ENCODE measurements around the gene ST8SIA4. TPM values are rescaled to one million over a fixed set of nuclear protein-coding genes. Genes with fewer than 3 reads are reported as not detected.
A peak's percentile ranks its signal among the peaks of the same experiment; 100 is the strongest.

The ST8SIA4 gene
- total RNA-seq, 1 experiment from 2014 or later: not detected

GRCh38 chr5:100772006-100772405, 131.1 kb downstream of the ST8SIA4 start:
- H2BK15ac ChIP-seq (ENCODE audit: low read depth, low read length): no peak overlapping the region
- no peak overlapping the region for H3K9ac ChIP-seq (ENCODE audit: extremely low read depth, insufficient read length, low read length)
- no peak overlapping the region for H3T11ph ChIP-seq (ENCODE audit: low read length)
- no peaks in the 10 kb centered on the region for H3K4me1 ChIP-seq (ENCODE audit: insufficient read depth, low read length)
- TF ChIP-seq, protein P1, sequence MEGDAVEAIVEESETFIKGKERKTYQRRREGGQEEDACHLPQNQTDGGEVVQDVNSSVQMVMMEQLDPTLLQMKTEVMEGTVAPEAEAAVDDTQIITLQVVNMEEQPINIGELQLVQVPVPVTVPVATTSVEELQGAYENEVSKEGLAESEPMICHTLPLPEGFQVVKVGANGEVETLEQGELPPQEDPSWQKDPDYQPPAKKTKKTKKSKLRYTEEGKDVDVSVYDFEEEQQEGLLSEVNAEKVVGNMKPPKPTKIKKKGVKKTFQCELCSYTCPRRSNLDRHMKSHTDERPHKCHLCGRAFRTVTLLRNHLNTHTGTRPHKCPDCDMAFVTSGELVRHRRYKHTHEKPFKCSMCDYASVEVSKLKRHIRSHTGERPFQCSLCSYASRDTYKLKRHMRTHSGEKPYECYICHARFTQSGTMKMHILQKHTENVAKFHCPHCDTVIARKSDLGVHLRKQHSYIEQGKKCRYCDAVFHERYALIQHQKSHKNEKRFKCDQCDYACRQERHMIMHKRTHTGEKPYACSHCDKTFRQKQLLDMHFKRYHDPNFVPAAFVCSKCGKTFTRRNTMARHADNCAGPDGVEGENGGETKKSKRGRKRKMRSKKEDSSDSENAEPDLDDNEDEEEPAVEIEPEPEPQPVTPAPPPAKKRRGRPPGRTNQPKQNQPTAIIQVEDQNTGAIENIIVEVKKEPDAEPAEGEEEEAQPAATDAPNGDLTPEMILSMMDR (conservative IDR thresholded peaks at IDR 0.05): no peak
- no peak overlapping the region for H3K56ac ChIP-seq (ENCODE audit: insufficient read length, low read depth, low read length)
- peaks cover 21 to 26% of the 10 kb centered on the region in 2 experiments for H3K4me1 Mint-ChIP-seq
- no peak for DNase-seq
- H3K4me2 ChIP-seq (ENCODE audit: insufficient read depth, insufficient read length, low read length): no peak overlapping the region
- no peak overlapping the region for H2BK5ac ChIP-seq (ENCODE audit: insufficient read length, low read length)
- H2BK12ac ChIP-seq (ENCODE audit: insufficient read length, low read depth, low read length): no peak overlapping the region
- H3K18ac ChIP-seq (ENCODE audit: insufficient read length, low read depth, low read length): no peak overlapping the region
- no peak overlapping the region for H3K14ac ChIP-seq (ENCODE audit: insufficient read depth, low read length)
- H3K79me1 ChIP-seq (ENCODE audit: insufficient read depth, low read depth, low read length, poor library complexity, severe bottlenecking): no peaks in the 10 kb centered on the region
- no peaks in the 10 kb centered on the region for H3K23me2 ChIP-seq (ENCODE audit: insufficient read length, low read depth, low read length, poor library complexity, severe bottlenecking)
- no peaks in the 10 kb centered on the region; the same call in 1 of the 2 replicates for H3K27me3 Mint-ChIP-seq (ENCODE audit: low read depth)
- H3K4ac ChIP-seq (ENCODE audit: low read depth, low read length): no peak overlapping the region
- H3K23ac ChIP-seq (ENCODE audit: insufficient read length, low read depth, low read length): no peak overlapping the region
- no peaks in the 10 kb centered on the region for H3K27me3 ChIP-seq (ENCODE audit: insufficient read depth, low read length)
- H3K36me3 Mint-ChIP-seq (ENCODE audit: insufficient read depth in 1 of 3, low read depth in 3 of 3): peaks cover 0 to 7% (median 0%) of the 10 kb centered on the region in 3 experiments; a peak in 3 of 7 replicates
- no peak overlapping the region for H2AK5ac ChIP-seq (ENCODE audit: insufficient read length, low read length)
- H4K91ac ChIP-seq (ENCODE audit: insufficient read length, low read depth, low read length): no peak overlapping the region
- H3K27ac ChIP-seq (ENCODE audit: insufficient read length, low read depth, low read length): no peak overlapping the region
- H3K27ac Mint-ChIP-seq: peak overlapping the region in 1 of 3 experiments; percentile 38; a peak in 1 of 7 replicates
- WGBS (ENCODE audit: extremely low coverage, insufficient read length, low lambda C conversion rate): no CpG with 5 or more reads among the region's 3 CpGs
- no peak overlapping the region for H2BK120ac ChIP-seq (ENCODE audit: low read depth, low read length, poor library complexity, severe bottlenecking)
- H4K5ac ChIP-seq (ENCODE audit: insufficient read length, low read depth, low read length): no peak overlapping the region
- peaks cover 5 to 9% of the 10 kb centered on the region in 2 experiments; a peak in 4 of 5 replicates for H3K9me3 Mint-ChIP-seq
- H3K4me3 Mint-ChIP-seq: no peak overlapping the region
- H3K79me2 ChIP-seq (ENCODE audit: insufficient read depth, low read length): no peaks in the 10 kb centered on the region
- H2BK20ac ChIP-seq (ENCODE audit: low read depth, low read length, poor library complexity, severe bottlenecking): no peak overlapping the region
- H4K8ac ChIP-seq (replicated peaks; ENCODE audit: insufficient read length, low read depth, low read length): no peak overlapping the region
- H4K20me1 ChIP-seq (ENCODE audit: control insufficient read depth, insufficient read depth, insufficient read length): no peaks in the 10 kb centered on the region
- no peaks in the 10 kb centered on the region for H3K9me3 ChIP-seq (ENCODE audit: control insufficient read depth, low read depth, low read length)
- H2AFZ ChIP-seq (ENCODE audit: low read length): no peak overlapping the region
